Right atrium auricular region (tissue), 2 donors: ENCODE data around the gene PRRG1. TPM values are rescaled to one million over a fixed set of nuclear protein-coding genes. Genes with fewer than 3 reads are reported as not detected.

Experiments
- DNase-seq: peaks from one replicate; pipeline ENCODE4 v3.0.0-alpha.2; 2019; ENCODE audit warnings: low spot score
- H3K27ac ChIP-seq, 2 donors: fragments of 200-600 bp; sonication (generic); 1 replicate in 1 of 2; 2 replicates in 1 of 2; pipeline ENCODE4 v1.5.1; 2016 to 2019
- H3K27me3 ChIP-seq, 2 donors: fragments of 200-600 bp; sonication (generic); one replicate each; pipeline versions ENCODE4 v1.5.1 to v1.6.0; 2017 to 2019
- H3K36me3 ChIP-seq: fragments of 200-600 bp; sonication (generic); one replicate; pipeline ENCODE4 v1.5.1; 2016
- H3K4me1 ChIP-seq, 2 donors: fragments of 200-600 bp; sonication (generic); one replicate each; pipeline versions ENCODE4 v1.5.1 to v1.6.0; 2017 to 2019
- H3K4me3 ChIP-seq, 2 donors: fragments of 200-600 bp; sonication (generic); 1 replicate in 1 of 2; 2 replicates in 1 of 2; pipeline ENCODE4 v1.5.1; 2017 to 2019; ENCODE audit warnings: mild to moderate bottlenecking in 1 of 2, moderate library complexity in 1 of 2
- H3K9me3 ChIP-seq, 2 donors: fragments of 200-600 bp; sonication (generic); one replicate each; pipeline ENCODE4 v1.5.1; 2019
- total RNA-seq, 2 donors: library from RNA; depleted of rRNA; stranded (reverse); fragments of >200 nt; gene quantifications; one replicate each; pipeline ENCODE4 v1.1.0, GENCODE V29; 2016
- TF ChIP-seq, protein P1 (sequence below), 2 donors: fragments of 200-600 bp; sonication (generic); IDR thresholded peaks; one replicate each; pipeline ENCODE4 v1.5.1; 2019; ENCODE audit warnings: antibody characterized with exemption in 2 of 2

Gene PRRG1
- total RNA-seq, 2 donors from 2014 or later: 15.0 to 17.4 TPM

DNA sequence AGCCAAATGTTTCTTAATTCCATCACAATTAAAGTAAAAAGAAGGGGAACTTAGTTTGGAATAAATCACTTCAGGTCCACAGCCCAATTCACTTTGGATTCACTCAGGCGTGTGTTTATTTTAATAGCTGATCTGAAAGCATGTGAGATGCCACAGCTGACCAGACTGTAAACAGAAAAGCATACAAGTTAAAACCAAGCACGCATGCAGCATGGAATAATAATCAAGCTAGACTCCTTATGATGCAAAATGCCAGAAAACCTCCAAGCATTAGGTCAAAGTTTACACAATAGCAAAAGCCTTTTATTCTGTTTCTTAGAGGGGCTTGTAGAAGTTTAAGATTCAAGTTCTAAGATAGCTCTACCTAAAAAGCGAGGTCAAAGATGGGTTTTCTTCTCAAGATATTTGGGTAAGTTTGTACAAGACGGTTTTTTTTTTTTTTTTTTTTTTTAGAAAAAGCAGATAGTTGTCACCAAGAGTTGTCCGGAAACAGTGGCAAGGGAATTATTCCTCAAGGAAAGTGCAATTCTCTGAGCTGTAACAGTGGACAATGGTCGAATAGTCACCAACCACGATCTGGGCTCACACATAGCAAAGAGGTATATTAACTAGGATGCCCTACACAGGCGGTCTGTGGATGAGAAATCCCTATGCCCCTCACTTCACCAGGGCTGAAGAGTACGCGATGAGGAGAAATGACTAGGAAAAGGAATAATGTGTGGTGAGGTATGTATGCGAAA, 763 bp upstream of the PRRG1 start:
- Histone ChIP-seq H3K27me3 (no peaks in the 10 kb centered on the region), H3K4me1 (no peaks in the 10 kb centered on the region), H3K27ac (peak overlapping the region; percentile 81 to 86), H3K9me3 (no peaks in the 10 kb centered on the region), H3K36me3 (no peaks in the 10 kb centered on the region), H3K4me3 (peak overlapping the region; percentile 55 to 62)
- no peak for DNase-seq
- TF ChIP-seq, protein P1, sequence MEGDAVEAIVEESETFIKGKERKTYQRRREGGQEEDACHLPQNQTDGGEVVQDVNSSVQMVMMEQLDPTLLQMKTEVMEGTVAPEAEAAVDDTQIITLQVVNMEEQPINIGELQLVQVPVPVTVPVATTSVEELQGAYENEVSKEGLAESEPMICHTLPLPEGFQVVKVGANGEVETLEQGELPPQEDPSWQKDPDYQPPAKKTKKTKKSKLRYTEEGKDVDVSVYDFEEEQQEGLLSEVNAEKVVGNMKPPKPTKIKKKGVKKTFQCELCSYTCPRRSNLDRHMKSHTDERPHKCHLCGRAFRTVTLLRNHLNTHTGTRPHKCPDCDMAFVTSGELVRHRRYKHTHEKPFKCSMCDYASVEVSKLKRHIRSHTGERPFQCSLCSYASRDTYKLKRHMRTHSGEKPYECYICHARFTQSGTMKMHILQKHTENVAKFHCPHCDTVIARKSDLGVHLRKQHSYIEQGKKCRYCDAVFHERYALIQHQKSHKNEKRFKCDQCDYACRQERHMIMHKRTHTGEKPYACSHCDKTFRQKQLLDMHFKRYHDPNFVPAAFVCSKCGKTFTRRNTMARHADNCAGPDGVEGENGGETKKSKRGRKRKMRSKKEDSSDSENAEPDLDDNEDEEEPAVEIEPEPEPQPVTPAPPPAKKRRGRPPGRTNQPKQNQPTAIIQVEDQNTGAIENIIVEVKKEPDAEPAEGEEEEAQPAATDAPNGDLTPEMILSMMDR (IDR thresholded peaks at IDR 0.05): no peak

DNA sequence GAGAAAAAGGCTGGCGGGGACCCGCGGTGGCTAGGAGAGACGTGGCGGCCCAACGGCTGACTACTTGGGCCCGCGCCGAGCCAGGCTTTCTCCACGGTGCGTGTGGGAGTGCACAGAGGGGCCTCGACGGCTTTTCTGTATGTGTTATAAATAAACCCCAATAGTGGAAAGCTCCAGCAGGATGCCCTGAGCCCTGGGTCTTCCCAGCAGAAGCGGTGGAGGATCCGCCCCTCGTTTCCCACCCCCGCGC, 268 bp upstream of the PRRG1 start:
- H3K9me3 ChIP-seq: no peaks in the 10 kb centered on the region
- TF ChIP-seq, protein P1 (IDR thresholded peaks at IDR 0.05): no peak

DNA sequence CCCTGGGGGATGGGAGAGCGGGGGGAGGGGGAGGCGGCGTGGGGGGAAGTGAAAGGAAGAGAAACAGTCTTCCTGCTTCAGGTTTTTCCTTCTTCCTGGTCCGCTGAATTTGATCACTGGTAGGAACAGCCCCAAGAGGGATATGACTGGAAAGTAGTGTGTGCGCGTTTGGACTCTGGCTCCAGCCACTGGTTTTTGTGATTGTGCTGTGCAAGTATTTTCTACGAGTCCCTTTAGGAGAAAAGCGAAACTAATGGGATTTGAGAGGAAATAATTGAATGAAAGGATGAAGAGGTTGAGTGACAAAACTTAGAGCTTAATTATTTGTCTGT, 836 bp downstream of the PRRG1 start:
- H3K27me3 ChIP-seq: no peaks in the 10 kb centered on the region
- H3K9me3 ChIP-seq: no peaks in the 10 kb centered on the region
- TF ChIP-seq, protein P1 (IDR thresholded peaks at IDR 0.05): no peak
- H3K4me3 ChIP-seq: peak overlapping the region; percentile 55 to 62
- H3K36me3 ChIP-seq: no peaks in the 10 kb centered on the region
- DNase-seq: no peak
- H3K4me1 ChIP-seq: no peaks in the 10 kb centered on the region
- H3K27ac ChIP-seq: peak overlapping the region; percentile 81 to 86

More for the DNA sequence above, 268 bp upstream of the PRRG1 start:
- H3K27ac ChIP-seq: peak overlapping the region; percentile 81 to 86
- H3K4me1 ChIP-seq: no peaks in the 10 kb centered on the region
- no peak for DNase-seq
- peak overlapping the region; percentile 55 to 62 for H3K4me3 ChIP-seq
- no peaks in the 10 kb centered on the region for H3K27me3 ChIP-seq
- H3K36me3 ChIP-seq: no peaks in the 10 kb centered on the region

DNA sequence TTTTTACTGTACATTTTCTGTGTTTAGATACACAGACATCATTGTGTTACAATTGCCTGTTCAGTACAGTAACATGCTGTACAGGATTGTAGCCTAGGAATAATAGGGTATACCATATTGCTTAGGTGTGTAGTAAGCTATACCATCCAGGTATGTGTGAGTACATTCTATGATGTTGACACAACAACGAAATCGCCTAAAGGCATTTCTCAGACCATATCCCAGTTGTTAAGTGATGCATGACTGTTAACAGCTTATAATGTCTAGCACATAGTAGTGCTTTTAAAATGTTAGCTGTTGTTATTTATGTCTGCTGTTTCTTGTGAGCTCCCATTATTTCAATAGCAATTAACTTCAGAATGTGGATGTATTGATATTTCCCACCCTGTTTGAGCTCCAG, 4.5 kb downstream of the PRRG1 start:
- H3K4me3 ChIP-seq: no peak overlapping the region
- no peaks in the 10 kb centered on the region for H3K4me1 ChIP-seq
- TF ChIP-seq, protein P1 (IDR thresholded peaks at IDR 0.05): no peak
- no peaks in the 10 kb centered on the region for H3K27me3 ChIP-seq
- H3K36me3 ChIP-seq: no peaks in the 10 kb centered on the region
- no peak overlapping the region for H3K27ac ChIP-seq
- no peaks in the 10 kb centered on the region for H3K9me3 ChIP-seq
- DNase-seq: no peak

DNA sequence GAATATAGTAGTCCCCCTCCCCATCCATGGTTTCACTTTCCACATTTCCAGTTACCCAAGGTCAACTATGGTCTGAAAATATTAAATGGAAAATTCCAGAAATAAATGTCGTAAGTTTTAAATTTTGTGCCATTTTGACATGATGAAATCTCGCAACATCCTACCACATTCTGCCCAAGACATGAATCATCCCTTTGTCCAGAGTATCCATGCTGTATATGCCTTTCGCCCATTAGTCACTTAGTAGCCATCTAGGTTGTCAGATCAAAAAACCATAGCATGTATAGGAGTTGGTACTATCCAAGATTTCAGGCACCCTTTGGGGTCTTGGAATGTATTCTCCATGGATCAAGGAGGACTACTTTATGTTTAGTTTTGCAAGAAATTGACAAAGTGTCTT, 8.3 kb downstream of the PRRG1 start:
- Histone ChIP-seq H3K9me3 (peaks cover 0 to 12% of the 10 kb centered on the region in 2 donors), H3K4me3 (no peak overlapping the region), H3K36me3 (no peaks in the 10 kb centered on the region), H3K4me1 (no peaks in the 10 kb centered on the region), H3K27ac (no peak overlapping the region), H3K27me3 (no peaks in the 10 kb centered on the region)
- TF ChIP-seq, protein P1 (IDR thresholded peaks at IDR 0.05): no peak
- DNase-seq: no peak

DNA sequence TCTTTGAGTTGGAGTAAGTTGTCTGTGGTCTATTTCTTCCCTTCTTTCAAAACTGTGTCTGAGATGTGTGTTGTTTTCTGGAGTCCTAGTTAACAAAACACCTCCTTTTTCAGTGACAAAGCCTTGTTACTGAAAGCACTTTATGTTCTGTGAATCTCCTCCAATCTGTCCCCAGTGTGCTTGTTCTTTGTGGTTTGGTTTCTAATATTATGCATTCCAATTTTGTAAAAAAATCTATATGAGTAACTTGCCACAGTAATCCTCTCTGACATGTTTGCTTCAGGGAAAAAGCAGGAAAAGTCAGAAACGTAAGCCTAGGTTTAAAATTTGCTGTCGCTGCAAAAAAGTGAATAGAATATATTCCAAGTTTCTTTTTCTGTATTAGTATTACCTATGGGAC, 12.4 kb downstream of the PRRG1 start:
- TF ChIP-seq, protein P1 (IDR thresholded peaks at IDR 0.05): no peak
- Histone ChIP-seq H3K4me3 (no peak overlapping the region), H3K4me1 (no peaks in the 10 kb centered on the region), H3K27ac (no peak overlapping the region), H3K27me3 (no peaks in the 10 kb centered on the region), H3K36me3 (no peaks in the 10 kb centered on the region), H3K9me3 (peaks cover 0 to 12% of the 10 kb centered on the region in 2 donors)
- DNase-seq: no peak
